Measurements from ENCODE around the gene DCANP1. TPM values are rescaled to one million over a fixed set of nuclear protein-coding genes. Genes with fewer than 3 reads are reported as not detected.

The DCANP1 gene
- total RNA-seq, 1 donor from 2014 or later = not detected

DNA sequence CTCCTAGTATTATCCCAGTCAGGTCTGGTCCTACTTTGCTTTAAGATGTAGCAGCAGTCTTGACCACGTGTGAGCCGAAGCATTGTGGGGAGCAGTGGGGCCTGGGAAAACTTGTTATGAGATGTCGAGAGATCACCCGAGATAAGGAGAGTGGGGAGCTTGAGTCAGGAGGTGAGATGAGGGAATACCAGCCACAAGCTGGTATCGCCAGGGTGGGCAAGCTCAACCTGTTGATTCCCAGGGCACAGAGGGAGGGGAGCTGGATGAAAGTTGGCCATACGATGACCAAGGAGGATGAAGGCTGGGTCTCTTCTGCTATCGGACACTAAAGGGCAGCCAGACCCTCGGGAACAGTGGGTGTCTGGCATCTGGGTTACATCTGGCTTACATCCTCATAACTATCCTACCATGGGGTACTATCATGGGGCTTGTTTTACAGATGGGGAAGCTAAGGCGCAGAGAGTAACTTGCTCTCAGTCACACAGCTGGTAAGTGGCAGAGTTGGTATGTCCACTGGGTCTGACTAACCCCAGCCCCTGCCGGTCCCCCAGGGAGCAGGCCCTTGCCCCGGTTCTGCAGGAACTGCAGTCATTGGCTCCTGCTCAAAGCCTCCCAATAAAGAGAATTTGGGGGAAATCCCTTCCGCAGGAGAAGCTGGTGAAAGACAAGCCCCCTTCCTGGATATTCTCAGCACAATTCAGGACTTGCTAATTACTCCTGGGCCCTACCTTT is 18.4 kb upstream of the DCANP1 start:
- TF ChIP-seq, protein P1, sequence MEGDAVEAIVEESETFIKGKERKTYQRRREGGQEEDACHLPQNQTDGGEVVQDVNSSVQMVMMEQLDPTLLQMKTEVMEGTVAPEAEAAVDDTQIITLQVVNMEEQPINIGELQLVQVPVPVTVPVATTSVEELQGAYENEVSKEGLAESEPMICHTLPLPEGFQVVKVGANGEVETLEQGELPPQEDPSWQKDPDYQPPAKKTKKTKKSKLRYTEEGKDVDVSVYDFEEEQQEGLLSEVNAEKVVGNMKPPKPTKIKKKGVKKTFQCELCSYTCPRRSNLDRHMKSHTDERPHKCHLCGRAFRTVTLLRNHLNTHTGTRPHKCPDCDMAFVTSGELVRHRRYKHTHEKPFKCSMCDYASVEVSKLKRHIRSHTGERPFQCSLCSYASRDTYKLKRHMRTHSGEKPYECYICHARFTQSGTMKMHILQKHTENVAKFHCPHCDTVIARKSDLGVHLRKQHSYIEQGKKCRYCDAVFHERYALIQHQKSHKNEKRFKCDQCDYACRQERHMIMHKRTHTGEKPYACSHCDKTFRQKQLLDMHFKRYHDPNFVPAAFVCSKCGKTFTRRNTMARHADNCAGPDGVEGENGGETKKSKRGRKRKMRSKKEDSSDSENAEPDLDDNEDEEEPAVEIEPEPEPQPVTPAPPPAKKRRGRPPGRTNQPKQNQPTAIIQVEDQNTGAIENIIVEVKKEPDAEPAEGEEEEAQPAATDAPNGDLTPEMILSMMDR (conservative IDR thresholded peaks at IDR 0.05) = no peak
- H3K36me3 Mint-ChIP-seq = no peaks in the 10 kb centered on the region
- DNase-seq (ENCODE audit: extremely low spot score, unreplicated experiment) = no peak
- peaks cover 13% of the 10 kb centered on the region for H3K4me1 Mint-ChIP-seq (ENCODE audit: unreplicated experiment)
- H3K4me3 Mint-ChIP-seq = no peak overlapping the region
- H3K27me3 Mint-ChIP-seq = peaks cover 86% of the 10 kb centered on the region
- H3K9me3 Mint-ChIP-seq = no peaks in the 10 kb centered on the region
- no peak overlapping the region for H3K27ac Mint-ChIP-seq

DNA sequence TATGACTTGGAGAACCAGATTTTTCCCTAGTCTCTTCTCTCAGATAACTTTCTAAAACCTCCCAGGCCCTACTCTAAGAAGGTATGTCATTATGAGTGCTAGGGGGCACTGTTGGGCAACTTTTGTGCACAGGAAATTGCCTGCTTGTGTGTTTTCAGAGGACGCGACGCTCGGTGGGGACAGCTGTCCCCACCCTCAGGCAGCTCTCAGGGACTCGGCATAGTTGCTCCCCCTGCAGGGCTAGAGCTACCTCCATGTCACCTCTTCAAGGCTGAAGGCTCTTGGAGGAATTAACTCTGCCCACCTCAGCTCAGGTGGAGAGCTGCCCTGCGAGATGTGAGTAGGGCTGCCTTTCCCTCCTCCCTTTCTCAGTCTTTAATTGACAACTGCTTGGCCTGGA is 15.2 kb upstream of the DCANP1 start:
- H3K27me3 Mint-ChIP-seq = peaks cover 72% of the 10 kb centered on the region
- DNase-seq (ENCODE audit: extremely low spot score, unreplicated experiment) = no peak
- H3K27ac Mint-ChIP-seq = no peak overlapping the region
- no peaks in the 10 kb centered on the region for H3K9me3 Mint-ChIP-seq
- TF ChIP-seq, protein P1 (conservative IDR thresholded peaks at IDR 0.05) = peak; percentile 74
- H3K4me3 Mint-ChIP-seq = no peak overlapping the region
- no peaks in the 10 kb centered on the region for H3K36me3 Mint-ChIP-seq
- H3K4me1 Mint-ChIP-seq (ENCODE audit: unreplicated experiment) = peaks cover 13% of the 10 kb centered on the region

GRCh38 chr5:135461481-135462151 is 14.5 kb upstream of the DCANP1 start:
- Mint-ChIP-seq H3K36me3 (no peaks in the 10 kb centered on the region), H3K27ac (no peak overlapping the region), H3K4me3 (no peak overlapping the region), H3K9me3 (no peaks in the 10 kb centered on the region), H3K4me1 (ENCODE audit: unreplicated experiment) (peaks cover 13% of the 10 kb centered on the region), H3K27me3 (peaks cover 68% of the 10 kb centered on the region)
- TF ChIP-seq, protein P1 (conservative IDR thresholded peaks at IDR 0.05) = no peak
- DNase-seq (ENCODE audit: extremely low spot score, unreplicated experiment) = no peak

DNA sequence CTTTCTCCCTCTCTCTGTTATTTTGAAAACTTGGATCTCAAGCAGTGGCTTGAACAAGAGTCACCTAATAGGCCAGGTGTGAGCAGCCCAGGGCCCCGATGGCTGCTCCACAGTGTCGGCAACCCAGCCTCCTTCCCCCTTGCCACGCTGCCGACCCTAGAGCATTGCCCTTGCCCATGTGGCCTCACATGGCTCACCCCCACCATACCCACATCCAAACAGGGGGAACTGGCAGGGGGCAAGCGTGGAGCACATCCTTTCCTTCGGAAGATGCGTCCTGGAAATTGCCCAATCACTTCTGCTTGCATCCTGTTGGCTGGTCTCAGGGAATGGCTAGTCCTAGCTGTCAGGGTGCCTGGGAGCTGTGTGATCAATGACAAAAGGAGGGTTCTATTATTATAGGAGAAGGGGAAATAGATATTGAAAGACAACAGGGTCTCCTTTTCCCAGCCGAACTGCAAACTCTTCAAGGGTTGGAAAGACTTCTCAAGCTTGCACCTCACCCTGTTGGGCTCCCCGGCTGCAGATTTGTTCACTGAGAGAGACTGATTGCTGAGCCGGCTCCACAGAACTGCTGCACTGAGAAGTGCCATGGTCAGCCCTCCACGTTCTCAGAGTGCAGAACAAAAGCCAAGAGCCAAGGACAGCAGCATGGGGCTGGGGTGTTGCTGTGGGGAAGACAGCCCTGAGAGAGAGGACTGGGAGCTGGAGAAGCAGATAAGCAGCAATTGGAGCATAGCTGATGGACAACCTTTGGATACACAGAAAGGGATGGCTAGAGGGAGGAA is 13.3 kb upstream of the DCANP1 start:
- Mint-ChIP-seq H3K4me3 (no peak overlapping the region), H3K27me3 (peaks cover 65% of the 10 kb centered on the region), H3K9me3 (no peaks in the 10 kb centered on the region), H3K36me3 (no peaks in the 10 kb centered on the region), H3K4me1 (ENCODE audit: unreplicated experiment) (peaks cover 7% of the 10 kb centered on the region), H3K27ac (no peak overlapping the region)
- TF ChIP-seq, protein P1 (conservative IDR thresholded peaks at IDR 0.05) = no peak
- no peak for DNase-seq (ENCODE audit: extremely low spot score, unreplicated experiment)

DNA sequence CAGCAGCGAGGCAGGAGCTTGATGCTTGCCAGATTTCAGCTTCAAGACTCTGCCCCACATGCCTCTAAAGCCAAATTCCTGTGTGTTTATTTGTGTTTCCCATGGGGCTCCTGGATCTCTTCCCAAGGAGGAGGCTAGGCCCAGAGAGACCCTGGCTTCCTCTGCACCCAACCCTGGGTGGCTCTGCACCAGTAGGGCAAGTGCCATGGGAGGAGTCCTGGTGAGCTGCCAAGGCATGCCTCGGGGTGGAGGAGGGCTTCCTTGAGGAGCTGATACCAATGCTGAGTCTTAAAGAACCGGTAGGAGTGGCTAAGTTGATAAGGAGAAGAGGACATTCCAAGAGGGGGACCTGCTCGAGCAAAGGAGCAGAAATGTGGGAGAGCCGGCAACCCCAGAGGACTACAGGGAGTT is 11.8 kb upstream of the DCANP1 start:
- TF ChIP-seq, protein P1 (conservative IDR thresholded peaks at IDR 0.05) = no peak
- Mint-ChIP-seq H3K36me3 (no peaks in the 10 kb centered on the region), H3K9me3 (no peaks in the 10 kb centered on the region), H3K4me3 (no peak overlapping the region), H3K4me1 (ENCODE audit: unreplicated experiment) (peaks cover 7% of the 10 kb centered on the region), H3K27me3 (peaks cover 55% of the 10 kb centered on the region), H3K27ac (no peak overlapping the region)
- DNase-seq (ENCODE audit: extremely low spot score, unreplicated experiment) = no peak
